Ishikawa (cell line): ENCODE measurements around the gene CUEDC2.

Source experiments
- CEBPB ChIP-seq: IDR thresholded peaks from 2 replicates; pipeline ENCODE4 v1.6.1; 2012
- CREB1 ChIP-seq: IDR thresholded peaks from 2 replicates; pipeline ENCODE4 v1.6.1; 2012; ENCODE audit warnings: low read depth
- EGR1 ChIP-seq: IDR thresholded peaks from 2 replicates; pipeline ENCODE4 v1.6.1; 2012
- EP300 ChIP-seq: IDR thresholded peaks from 2 replicates; pipeline ENCODE4 v1.6.1; 2012; ENCODE audit warnings: borderline replicate concordance
- FOXM1 ChIP-seq: IDR thresholded peaks from 2 replicates; pipeline ENCODE4 v1.6.1; 2012; ENCODE audit warnings: low read depth, borderline replicate concordance
- MAX ChIP-seq: IDR thresholded peaks from 2 replicates; pipeline ENCODE4 v1.6.1; 2012
- NFIC ChIP-seq: IDR thresholded peaks from 2 replicates; pipeline ENCODE4 v1.6.1; 2012
- RAD21 ChIP-seq: IDR thresholded peaks from 2 replicates; pipeline ENCODE4 v1.6.1; 2012; ENCODE audit warnings: low read depth
- REST ChIP-seq: IDR thresholded peaks from 2 replicates; pipeline ENCODE4 v1.6.1; 2012; ENCODE audit warnings: low read depth, mild to moderate bottlenecking
- TAF1 ChIP-seq: IDR thresholded peaks from 2 replicates; pipeline ENCODE4 v1.6.1; 2012; ENCODE audit warnings: low read depth, mild to moderate bottlenecking
- TCF12 ChIP-seq: IDR thresholded peaks from 2 replicates; pipeline ENCODE4 v1.6.1; 2012; ENCODE audit warnings: low read depth
- TEAD4 ChIP-seq: IDR thresholded peaks from 2 replicates; pipeline ENCODE4 v1.6.1; 2012
- USF1 ChIP-seq: IDR thresholded peaks from 2 replicates; pipeline ENCODE4 v1.6.1; 2012
- YY1 ChIP-seq: IDR thresholded peaks from 2 replicates; pipeline ENCODE4 v1.6.1; 2012; ENCODE audit warnings: low read depth
- ZBTB7A ChIP-seq: IDR thresholded peaks from 2 replicates; pipeline ENCODE4 v1.6.1; 2012; ENCODE audit warnings: low read depth

CUEDC2 gene

GRCh38 chr10:102453502-102453901, 21.1 kb upstream of the CUEDC2 start:
- TF ChIP-seq TEAD4: no peak
- no peak for TF ChIP-seq EGR1
- no peak for TF ChIP-seq NFIC
- TF ChIP-seq EP300: no peak
- TF ChIP-seq RAD21: no peak
- no peak for TF ChIP-seq FOXM1
- no peak for TF ChIP-seq ZBTB7A
- TF ChIP-seq MAX: no peak
- no peak for TF ChIP-seq YY1
- no peak for TF ChIP-seq REST
- TF ChIP-seq CEBPB: no peak
- TF ChIP-seq USF1: no peak
- TF ChIP-seq TCF12: no peak
- no peak for TF ChIP-seq CREB1
- TF ChIP-seq TAF1: no peak

- TF ChIP-seq TCF12 (no peak), EP300 (no peak), CREB1 (no peak), YY1 (no peak), REST (no peak), TEAD4 (no peak), NFIC (no peak), EGR1 (no peak)
Observed at GRCh38 chr10:102452672-102453340, 20.4 kb upstream of the CUEDC2 start.

GRCh38 chr10:102451105-102451969, 19.0 kb upstream of the CUEDC2 start, which contains the start of gene C10orf95:
Gene C10orf95, minus strand, starts transcription at chr10:102451543. Its CDS starts 450 bp downstream, at chr10:102451093.
- TF ChIP-seq USF1: no peak
- TF ChIP-seq EP300: no peak
- TF ChIP-seq CEBPB: no peak
- no peak for TF ChIP-seq NFIC
- no peak for TF ChIP-seq FOXM1
- no peak for TF ChIP-seq TCF12
- no peak for TF ChIP-seq RAD21
- no peak for TF ChIP-seq CREB1
- TF ChIP-seq TEAD4: no peak

- TF ChIP-seq EP300: no peak
- 0 out of 2 replicates have a peak, but pooled peaks have one; percentile 18 for TF ChIP-seq TCF12
- peak; percentile 27; the same call in 1 of the 2 replicates for TF ChIP-seq NFIC
- TF ChIP-seq ZBTB7A: no peak
- peak; percentile 92; the same call in 1 of the 2 replicates for TF ChIP-seq MAX
- TF ChIP-seq TAF1: peak; percentile 50
- 0 out of 2 replicates have a peak, but pooled peaks have one; percentile 5 for TF ChIP-seq TEAD4
- TF ChIP-seq EGR1: peak; percentile 7; the same call in 1 of the 2 replicates
Observed at GRCh38 chr10:102450374-102451104, 18.2 kb upstream of the CUEDC2 start.

GRCh38 chr10:102450124-102450373, 17.7 kb upstream of the CUEDC2 start:
- no peak for TF ChIP-seq RAD21
